AG04450 (cell line): ENCODE results near the gene IGDCC3. TPM values are rescaled to one million over a fixed set of nuclear protein-coding genes. Genes with fewer than 3 reads are reported as not detected.

ENCODE experiments used
- CTCF ChIA-PET: fragments of 300-600, 350-600 bp; formaldehyde crosslinking; extraction: SDS; loops from one replicate; lab custom pipeline; 2022; ENCODE audit warnings: antibody characterized with exemption, inconsistent platforms; lab: Charles Lee
- POLR2A ChIA-PET: fragments of 350-600 bp; formaldehyde crosslinking; extraction: SDS; loops from one replicate; lab custom pipeline; 2021; ENCODE audit warnings: antibody characterized with exemption, inconsistent platforms; lab: Yijun Ruan, JAX
- DNase-seq: peaks from one replicate; pipeline ENCODE4 v3.0.0-alpha.2; 2011; ENCODE audit warnings: low read depth, low spot score
- H3K27ac ChIP-seq: one replicate; pipeline ENCODE4 v1.5.1; 2012; ENCODE audit warnings: low read depth, low read length, control low read depth
- H3K27me3 ChIP-seq: one replicate; pipeline ENCODE4 v1.6.0; 2012; ENCODE audit warnings: low read length; ENCODE audit not compliant: control insufficient read depth, insufficient read depth
- H3K4me3 ChIP-seq: 2 replicates; pipeline ENCODE4 v1.5.1; 2011; ENCODE audit warnings: mild to moderate bottlenecking, low read depth, low read length, control low read depth
- H3K9me3 ChIP-seq: 2 replicates; pipeline ENCODE4 v1.5.1; 2012; ENCODE audit warnings: low read length; ENCODE audit not compliant: control insufficient read depth, insufficient read depth
- CTCF ChIP-seq: IDR thresholded peaks from 2 replicates; pipeline ENCODE4 v1.5.1; 2011; ENCODE audit warnings: low read depth, low read length, control low read depth, inconsistent platforms
- polyA plus RNA-seq: library from polyadenylated mRNA; depleted of rRNA; stranded (reverse); fragments of >200 nt; gene quantifications from 2 replicates; pipeline ENCODE4 v1.2.3, GENCODE V29; 2011

Gene IGDCC3
- polyA plus RNA-seq, 1 experiment: 0.11 TPM

- ChIA-PET POLR2A (interaction anchor here (0.6 to 0.9 kb wide), 2 partner anchors 9 to 17 kb away, joined by 5 read pairs; no protein-coding TSS in a partner anchor), CTCF (no interaction called here)
- DNase-seq: no peak
- Histone ChIP-seq H3K9me3 (no peaks in the 10 kb centered on the region), H3K27ac (no peak overlapping the region), H3K4me3 (no peak overlapping the region), H3K27me3 (peaks cover 2% of the 10 kb centered on the region)
- TF ChIP-seq CTCF: no peak
Measured at GRCh38 chr15:65412556-65412955, 34.8 kb upstream of the IGDCC3 start.

- CTCF ChIA-PET: no interaction called here
- Histone ChIP-seq H3K9me3 (no peaks in the 10 kb centered on the region), H3K4me3 (no peak overlapping the region), H3K27me3 (peaks cover 2% of the 10 kb centered on the region), H3K27ac (no peak overlapping the region)
- no peak for TF ChIP-seq CTCF
- POLR2A ChIA-PET: no interaction called here
- no peak for DNase-seq
Measured at GRCh38 chr15:65411465-65412071, 33.8 kb upstream of the IGDCC3 start.

GRCh38 chr15:65410972-65411371 lies 33.2 kb upstream of the IGDCC3 start:
- no peak overlapping the region for H3K4me3 ChIP-seq
- no peak for TF ChIP-seq CTCF
- ChIA-PET CTCF (no interaction called here), POLR2A (no interaction called here)
- no peak overlapping the region for H3K27ac ChIP-seq
- H3K27me3 ChIP-seq: peaks cover 2% of the 10 kb centered on the region
- no peak for DNase-seq
- no peaks in the 10 kb centered on the region for H3K9me3 ChIP-seq

GRCh38 chr15:65410036-65410435 lies 32.2 kb upstream of the IGDCC3 start:
- POLR2A ChIA-PET: interaction anchor here (1.2 kb wide), 1 partner anchor 11 kb away, joined by 4 read pairs; no protein-coding TSS in a partner anchor
- no peak for TF ChIP-seq CTCF
- H3K27me3 ChIP-seq: peaks cover 2% of the 10 kb centered on the region
- H3K4me3 ChIP-seq: no peak overlapping the region
- no peaks in the 10 kb centered on the region for H3K9me3 ChIP-seq
- CTCF ChIA-PET: interaction anchor here (1.4 to 1.5 kb wide), 2 partner anchors 9 to 92 kb away, joined by 4 to 13 read pairs; no protein-coding TSS in a partner anchor
- no peak overlapping the region for H3K27ac ChIP-seq
- no peak for DNase-seq

- peak; percentile 93 for DNase-seq
- H3K4me3 ChIP-seq: no peak overlapping the region
- POLR2A ChIA-PET: interaction anchor here (1.2 to 1.3 kb wide), 2 partner anchors 12 to 104 kb away, joined by 4 read pairs; no protein-coding TSS in a partner anchor
- peak overlapping the region; percentile 96 for H3K27ac ChIP-seq
- no peaks in the 10 kb centered on the region for H3K9me3 ChIP-seq
- CTCF ChIA-PET: interaction anchor here (0.6 to 1.5 kb wide), 4 partner anchors 8 to 305 kb away, joined by 3 to 13 read pairs (median 4); no protein-coding TSS in a partner anchor
- 0 out of 2 replicates have a peak, but pooled peaks have one; percentile 16 for TF ChIP-seq CTCF
- H3K27me3 ChIP-seq: peaks cover 2% of the 10 kb centered on the region
Measured at GRCh38 chr15:65409036-65409631, 31.3 kb upstream of the IGDCC3 start.
